Fibroblast of peridontal ligament (primary cell): Measurements from ENCODE around the gene CSNK2A2.

Experiments used
- DNase-seq: peaks from one replicate; pipeline ENCODE4 v3.0.0-alpha.2; 2010; ENCODE audit errors: extremely low read depth

CSNK2A2 gene

GRCh38 chr16:58198803-58199411 lies 1.0 kb upstream of the CSNK2A2 start:
- DNase-seq, result no peak

- no peak for DNase-seq
Measured at GRCh38 chr16:58197314-58198012, 443 bp downstream of the CSNK2A2 start.

GRCh38 chr16:58196898-58197313 lies 1.0 kb downstream of the CSNK2A2 start:
- DNase-seq, result peak; percentile 57

- DNase-seq, result no peak
Measured at GRCh38 chr16:58195771-58196170, 2.1 kb downstream of the CSNK2A2 start.

GRCh38 chr16:58195344-58195743 lies 2.6 kb downstream of the CSNK2A2 start:
- no peak for DNase-seq

DNA sequence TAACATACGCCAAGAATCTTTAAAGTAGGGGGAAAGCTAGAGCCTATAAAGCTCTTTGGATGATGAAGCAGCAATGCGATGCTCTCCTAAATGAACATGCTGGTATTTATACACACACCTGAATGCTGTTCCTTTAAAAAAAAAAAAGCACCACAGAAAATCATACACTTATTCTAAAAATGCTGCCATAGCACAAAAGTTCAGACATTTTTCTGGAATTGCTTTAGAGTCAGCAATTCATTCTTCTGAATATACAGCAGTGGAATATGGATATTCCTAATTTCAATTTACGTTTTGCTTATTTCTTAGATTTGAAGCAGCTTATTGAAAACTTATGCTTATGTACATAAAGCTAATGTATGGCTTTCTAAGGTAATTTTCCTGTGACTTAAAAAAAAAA lies 3.1 kb downstream of the CSNK2A2 start:
- no peak for DNase-seq

DNA sequence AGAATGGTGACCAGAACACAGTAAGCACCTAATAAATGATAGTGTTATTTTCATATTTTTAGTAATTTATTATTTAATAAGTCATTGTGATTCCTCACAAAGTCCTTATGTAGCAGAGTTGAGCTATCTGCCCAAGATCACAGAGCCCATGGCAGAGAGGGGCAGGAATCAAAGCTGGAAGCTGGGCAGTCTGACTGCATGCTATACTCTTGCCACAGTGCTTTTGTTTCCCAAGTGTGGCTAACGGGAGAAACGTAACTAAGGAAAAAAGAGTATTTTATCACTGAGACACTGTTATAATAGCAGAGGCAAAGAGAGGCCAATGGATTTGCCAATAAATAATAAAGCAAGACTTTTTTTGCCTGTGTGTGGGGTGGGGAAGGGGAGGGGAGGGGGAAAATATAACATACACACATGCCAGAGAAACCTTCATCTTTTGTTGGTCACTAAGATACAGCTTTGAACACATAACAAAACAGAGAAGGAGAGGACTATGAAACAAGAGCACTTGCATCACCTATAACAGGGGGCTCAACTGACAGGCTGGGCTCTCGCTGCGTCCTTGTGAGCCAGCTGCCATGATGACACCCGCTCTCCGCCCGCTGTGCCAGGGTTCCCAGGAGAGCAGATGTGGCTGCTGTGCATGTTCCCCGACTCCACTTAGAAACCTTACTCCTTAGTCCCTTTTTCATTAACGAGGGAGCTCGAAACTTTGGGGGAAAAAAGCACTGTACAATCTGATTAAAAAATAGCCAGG lies 10.1 kb downstream of the CSNK2A2 start:
- DNase-seq, result no peak

DNA sequence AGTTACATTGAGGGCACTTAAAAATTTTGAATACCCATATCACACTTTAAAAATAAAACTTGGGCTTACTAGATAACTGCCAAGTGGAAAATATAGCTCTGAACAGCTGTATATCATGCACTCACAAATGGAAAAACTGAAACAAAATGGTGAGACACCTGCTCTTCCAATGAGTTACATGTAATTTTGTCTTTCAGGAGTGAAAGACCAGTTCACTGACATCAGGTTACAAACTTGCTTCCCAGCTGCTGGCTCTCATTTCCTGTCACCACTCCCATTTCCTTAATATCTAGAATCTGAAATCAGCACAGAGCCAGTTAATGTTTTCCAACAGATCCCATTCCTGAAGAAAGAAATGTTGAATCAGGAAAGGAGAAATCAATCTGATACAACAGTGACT lies 10.8 kb downstream of the CSNK2A2 start:
- DNase-seq, result no peak

DNA sequence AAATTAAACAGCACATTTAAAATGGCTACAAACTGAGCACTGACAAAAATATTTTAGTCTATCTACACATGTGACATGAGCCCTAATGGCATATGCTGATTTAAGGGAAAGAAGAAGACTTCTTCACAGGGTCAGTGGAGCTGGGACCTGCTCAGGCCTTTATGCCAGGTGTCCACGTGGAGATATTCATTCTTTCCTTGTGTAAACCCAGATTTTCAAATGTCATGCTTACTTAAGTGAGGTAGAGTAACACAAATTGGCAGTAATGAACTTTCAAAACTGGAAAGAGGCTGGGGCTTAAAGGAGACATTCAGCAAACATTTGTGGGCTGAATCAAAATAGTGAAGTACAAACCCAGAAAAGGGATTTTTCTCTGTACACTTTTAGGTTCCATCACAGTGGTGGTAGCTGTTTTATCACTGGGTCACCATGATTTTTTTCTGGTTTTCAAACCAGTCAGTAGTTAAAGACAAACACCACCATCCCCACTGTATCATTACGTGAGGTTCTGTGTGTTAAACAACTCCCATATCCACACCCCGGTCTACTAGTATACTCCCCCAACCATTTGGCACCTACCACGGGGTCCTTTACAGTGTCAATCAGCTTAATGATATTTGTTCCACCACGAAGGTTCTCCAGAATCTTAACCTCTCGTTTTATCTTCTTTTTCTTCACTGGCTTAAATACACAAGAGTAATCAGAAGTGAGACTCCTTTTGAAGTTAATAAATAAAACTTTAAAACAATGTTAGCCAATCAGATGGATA lies 11.5 kb downstream of the CSNK2A2 start:
- no peak for DNase-seq

DNA sequence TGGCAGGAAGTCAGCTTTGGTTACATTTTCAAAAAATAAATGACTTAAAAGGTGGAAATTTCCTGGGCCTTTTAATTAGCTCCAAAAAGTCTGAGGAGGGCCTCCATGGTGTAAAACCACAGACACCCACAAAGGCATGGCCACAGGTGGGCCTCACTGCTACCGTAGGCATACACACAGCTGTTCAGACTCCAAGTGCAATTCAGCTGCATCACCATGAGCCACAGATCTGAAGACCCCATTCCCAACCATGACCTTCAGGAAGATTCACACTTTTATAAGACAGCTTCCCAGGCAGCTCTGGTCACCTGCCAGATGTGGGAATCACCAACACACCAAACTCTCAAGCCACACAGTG lies 20.6 kb downstream of the CSNK2A2 start:
- no peak for DNase-seq

- DNase-seq, result no peak
Measured at GRCh38 chr16:58176608-58177352, 21.1 kb downstream of the CSNK2A2 start.

DNA sequence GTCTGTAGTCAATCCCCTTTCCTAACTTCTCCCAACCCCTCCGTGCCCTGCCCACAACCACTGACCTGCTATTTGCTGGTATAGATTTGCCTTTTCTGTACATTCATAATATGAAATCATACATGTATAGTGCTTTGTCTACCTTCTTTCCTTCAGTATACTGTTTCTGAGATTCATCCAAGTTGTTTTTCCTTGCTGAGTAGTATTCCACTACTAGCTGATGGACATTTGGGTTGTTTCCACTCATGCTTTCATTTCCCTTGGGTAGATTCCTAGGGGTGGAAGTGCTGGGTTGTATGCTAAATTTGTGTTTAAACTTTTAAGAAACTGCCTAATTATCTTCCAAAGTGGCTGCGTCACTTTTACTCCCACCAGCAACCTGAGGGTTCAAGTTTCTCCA lies 27.7 kb downstream of the CSNK2A2 start:
- no peak for DNase-seq

- no peak for DNase-seq
Measured at GRCh38 chr16:58160855-58161254, 37.1 kb downstream of the CSNK2A2 start.

DNA sequence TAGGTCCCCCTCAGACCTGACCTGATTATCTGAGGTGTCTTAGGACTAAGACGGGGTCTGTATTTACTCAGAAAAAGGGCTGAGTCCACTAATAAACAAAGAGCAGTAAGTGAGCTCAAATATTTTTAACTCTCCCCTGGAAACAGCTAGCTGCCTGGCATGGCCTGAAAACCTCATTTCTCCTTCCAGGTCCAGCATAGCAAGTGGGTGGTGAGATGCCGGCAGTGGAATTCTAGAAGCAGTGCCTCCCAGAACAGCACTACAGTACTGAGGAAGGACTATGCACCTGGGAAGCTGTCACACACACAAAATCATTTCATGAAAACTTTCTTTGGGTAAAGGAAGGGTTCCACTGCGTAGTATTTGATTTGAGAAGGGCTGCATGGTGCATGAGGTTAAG lies 39.2 kb downstream of the CSNK2A2 start:
- no peak for DNase-seq

GRCh38 chr16:58157951-58158540 lies 39.9 kb downstream of the CSNK2A2 start:
- DNase-seq, result no peak

- no peak for DNase-seq
Measured at GRCh38 chr16:58157239-58157638, 40.7 kb downstream of the CSNK2A2 start.

GRCh38 chr16:58155839-58156238 lies 42.1 kb downstream of the CSNK2A2 start:
- no peak for DNase-seq

GRCh38 chr16:58154345-58154744 lies 43.6 kb downstream of the CSNK2A2 start:
- DNase-seq, result peak; percentile 29

- no peak for DNase-seq
Measured at GRCh38 chr16:58152246-58152868, 45.5 kb downstream of the CSNK2A2 start.

DNA sequence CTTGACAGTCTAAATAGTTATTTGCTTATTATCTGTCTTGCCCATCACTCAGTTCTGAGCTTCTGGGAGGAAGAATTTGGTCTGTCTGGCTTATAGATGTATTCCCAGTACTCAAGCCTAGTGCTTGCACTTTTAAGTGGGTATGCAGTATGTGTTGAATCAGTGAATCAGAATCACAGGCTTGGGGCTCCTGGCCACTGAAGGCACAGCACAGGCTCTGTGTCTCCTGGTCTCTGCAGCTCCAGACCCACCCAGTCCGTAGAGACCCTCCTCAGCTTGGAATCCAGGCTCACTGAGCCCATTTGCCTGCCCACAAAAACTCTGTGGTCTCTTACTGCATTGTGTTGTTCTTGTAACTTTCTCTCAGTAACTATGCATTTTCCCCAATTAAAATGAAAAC lies 49.4 kb downstream of the CSNK2A2 start:
- DNase-seq, result no peak

GRCh38 chr16:58148099-58148498 lies 49.8 kb downstream of the CSNK2A2 start:
- DNase-seq, result no peak
